UCSD-AML1 (cell line): ENCODE measurements around the gene SIVA1.

Source experiments
- DNase-seq: peaks from one replicate; lab custom pipeline; 2025; ENCODE audit not compliant: unreplicated experiment; lab: John Stamatoyannopoulos, UW

Gene SIVA1

GRCh38 chr14:104783484-104784217, 30.7 kb downstream of the SIVA1 start:
- DNase-seq = no peak

- DNase-seq = no peak
Observed at GRCh38 chr14:104784218-104784568, 31.2 kb downstream of the SIVA1 start.

GRCh38 chr14:104784846-104785707, 32.1 kb downstream of the SIVA1 start:
- no peak for DNase-seq

- no peak for DNase-seq
Observed at GRCh38 chr14:104785708-104786080, 32.7 kb downstream of the SIVA1 start.

- DNase-seq = peak; percentile 33
Observed at GRCh38 chr14:104786091-104786586, 33.2 kb downstream of the SIVA1 start.

- DNase-seq = no peak
Observed at GRCh38 chr14:104786726-104787675, 34.1 kb downstream of the SIVA1 start.

GRCh38 chr14:104787736-104788135, 34.8 kb downstream of the SIVA1 start:
- DNase-seq = peak; percentile 30

GRCh38 chr14:104788161-104788818, 35.3 kb downstream of the SIVA1 start:
- no peak for DNase-seq

GRCh38 chr14:104788873-104789663, 36.1 kb downstream of the SIVA1 start:
- no peak for DNase-seq

GRCh38 chr14:104789752-104790743, 37.1 kb downstream of the SIVA1 start:
- DNase-seq = no peak

- no peak for DNase-seq
Observed at GRCh38 chr14:104791425-104791824, 38.5 kb downstream of the SIVA1 start.

- DNase-seq = no peak
Observed at GRCh38 chr14:104792101-104792884, 39.3 kb downstream of the SIVA1 start.

- DNase-seq = no peak
Observed at GRCh38 chr14:104792945-104793702, 40.2 kb downstream of the SIVA1 start.

- DNase-seq = no peak
Observed at GRCh38 chr14:104793703-104793959, 40.7 kb downstream of the SIVA1 start.

GRCh38 chr14:104794099-104794498, 41.2 kb downstream of the SIVA1 start:
- peak; percentile 46 for DNase-seq

GRCh38 chr14:104794631-104794992, 41.7 kb downstream of the SIVA1 start:
- DNase-seq = peak; percentile 33

GRCh38 chr14:104794993-104795780, 42.2 kb downstream of the SIVA1 start, which contains the start of gene AKT1:
Gene AKT1, minus strand, starts transcription at chr14:104795748. Its CDS starts 3,105 bp downstream, at chr14:104792643.
- DNase-seq = no peak
